ENCODE data around the gene TMEM170A. TPM values are rescaled to one million over a fixed set of nuclear protein-coding genes. Genes with fewer than 3 reads are reported as not detected.

Gene TMEM170A
- total and polyA plus RNA-seq, 10 of the 15 experiments (the other 5 are each of a cell fraction or from before 2014, with no cell fraction given) = 7.3 to 28.2 (median 20.9) TPM

DNA sequence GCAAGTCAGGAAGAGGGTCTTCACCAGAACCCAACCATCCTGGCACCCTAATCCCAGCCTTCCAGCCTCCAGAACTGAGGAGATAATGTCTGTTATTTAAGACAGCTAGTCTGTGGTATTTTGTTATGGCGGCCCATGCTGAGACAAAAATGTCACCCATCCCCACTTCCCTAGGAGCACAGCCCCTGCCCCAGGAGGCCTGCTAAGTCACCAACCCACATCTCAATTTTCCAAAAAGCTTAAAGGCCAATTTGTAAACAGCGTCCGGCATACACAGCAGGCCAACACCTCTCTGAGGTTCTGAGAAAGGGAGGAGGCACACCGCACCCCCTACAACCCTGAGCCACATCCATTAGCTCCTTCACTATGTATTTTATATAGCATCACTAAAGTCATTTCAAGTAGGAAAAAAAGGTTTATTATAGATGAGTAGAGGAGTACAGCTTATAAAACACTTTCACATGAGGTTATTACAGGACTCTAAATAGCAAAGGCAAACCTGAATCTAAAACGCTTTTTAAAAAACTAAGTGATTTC is 6.9 kb downstream of the TMEM170A start (continued):
- TF ChIP-seq, protein P1, sequence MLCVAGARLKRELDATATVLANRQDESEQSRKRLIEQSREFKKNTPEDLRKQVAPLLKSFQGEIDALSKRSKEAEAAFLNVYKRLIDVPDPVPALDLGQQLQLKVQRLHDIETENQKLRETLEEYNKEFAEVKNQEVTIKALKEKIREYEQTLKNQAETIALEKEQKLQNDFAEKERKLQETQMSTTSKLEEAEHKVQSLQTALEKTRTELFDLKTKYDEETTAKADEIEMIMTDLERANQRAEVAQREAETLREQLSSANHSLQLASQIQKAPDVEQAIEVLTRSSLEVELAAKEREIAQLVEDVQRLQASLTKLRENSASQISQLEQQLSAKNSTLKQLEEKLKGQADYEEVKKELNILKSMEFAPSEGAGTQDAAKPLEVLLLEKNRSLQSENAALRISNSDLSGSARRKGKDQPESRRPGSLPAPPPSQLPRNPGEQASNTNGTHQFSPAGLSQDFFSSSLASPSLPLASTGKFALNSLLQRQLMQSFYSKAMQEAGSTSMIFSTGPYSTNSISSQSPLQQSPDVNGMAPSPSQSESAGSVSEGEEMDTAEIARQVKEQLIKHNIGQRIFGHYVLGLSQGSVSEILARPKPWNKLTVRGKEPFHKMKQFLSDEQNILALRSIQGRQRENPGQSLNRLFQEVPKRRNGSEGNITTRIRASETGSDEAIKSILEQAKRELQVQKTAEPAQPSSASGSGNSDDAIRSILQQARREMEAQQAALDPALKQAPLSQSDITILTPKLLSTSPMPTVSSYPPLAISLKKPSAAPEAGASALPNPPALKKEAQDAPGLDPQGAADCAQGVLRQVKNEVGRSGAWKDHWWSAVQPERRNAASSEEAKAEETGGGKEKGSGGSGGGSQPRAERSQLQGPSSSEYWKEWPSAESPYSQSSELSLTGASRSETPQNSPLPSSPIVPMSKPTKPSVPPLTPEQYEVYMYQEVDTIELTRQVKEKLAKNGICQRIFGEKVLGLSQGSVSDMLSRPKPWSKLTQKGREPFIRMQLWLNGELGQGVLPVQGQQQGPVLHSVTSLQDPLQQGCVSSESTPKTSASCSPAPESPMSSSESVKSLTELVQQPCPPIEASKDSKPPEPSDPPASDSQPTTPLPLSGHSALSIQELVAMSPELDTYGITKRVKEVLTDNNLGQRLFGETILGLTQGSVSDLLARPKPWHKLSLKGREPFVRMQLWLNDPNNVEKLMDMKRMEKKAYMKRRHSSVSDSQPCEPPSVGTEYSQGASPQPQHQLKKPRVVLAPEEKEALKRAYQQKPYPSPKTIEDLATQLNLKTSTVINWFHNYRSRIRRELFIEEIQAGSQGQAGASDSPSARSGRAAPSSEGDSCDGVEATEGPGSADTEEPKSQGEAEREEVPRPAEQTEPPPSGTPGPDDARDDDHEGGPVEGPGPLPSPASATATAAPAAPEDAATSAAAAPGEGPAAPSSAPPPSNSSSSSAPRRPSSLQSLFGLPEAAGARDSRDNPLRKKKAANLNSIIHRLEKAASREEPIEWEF (IDR thresholded peaks at IDR 0.05; ENCODE audit: insufficient replicate concordance, low read depth, low read length) = no peak
- TF ChIP-seq POLR2AphosphoS5 (IDR thresholded peaks at IDR 0.05; ENCODE audit: low read length) (no peak), SMARCA5 (IDR thresholded peaks at IDR 0.05) (no peak), SMAD1 (IDR thresholded peaks at IDR 0.05; ENCODE audit: low read depth, partially characterized antibody) (no peak)

DNA sequence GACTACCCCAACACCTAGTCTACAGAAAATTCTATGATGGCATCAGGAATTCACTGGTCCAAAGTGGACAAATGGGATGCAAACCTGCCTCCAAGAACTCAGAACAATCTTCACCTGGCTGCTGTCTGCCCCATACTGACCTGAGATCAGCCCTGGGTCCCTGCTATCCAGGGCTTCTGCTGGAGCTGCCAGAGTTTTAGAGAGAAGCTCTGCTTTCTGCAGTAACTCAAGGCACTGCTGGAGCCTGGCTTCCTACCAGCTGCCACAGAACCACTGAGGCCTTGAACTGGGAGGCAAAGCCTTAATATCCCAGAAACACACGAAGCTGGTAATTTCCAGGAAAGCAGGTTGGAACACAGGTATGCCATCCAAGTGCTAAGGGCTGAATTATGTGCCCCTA is 7.5 kb downstream of the TMEM170A start:
- SMC1A ChIA-PET (ENCODE audit: uncharacterized antibody, unreplicated experiment) = interaction anchor here (1.2 kb wide), 1 partner anchor 14 kb away, joined by 5 read pairs; no protein-coding TSS in a partner anchor
- H3K4me2 ChIP-seq (ENCODE audit: control insufficient read depth, insufficient read depth) = no peak overlapping the region
- ATAC-seq = no peak
- no peaks in the 10 kb centered on the region for H4K20me1 ChIP-seq (ENCODE audit: control insufficient read depth, insufficient read depth)
- peaks cover under 1% of the 10 kb centered on the region for H3K4me1 ChIP-seq (ENCODE audit: control insufficient read depth, insufficient read depth, low read length)
- WGBS (ENCODE audit: insufficient coverage, insufficient replicate concordance, low lambda C conversion rate, missing lambda C conversion rate) = 100% methylated on average over 1 of the region's 1 CpG
- TF ChIP-seq TCF3 (IDR thresholded peaks at IDR 0.05; ENCODE audit: borderline replicate concordance, insufficient read depth, low read depth, low read length) (no peak), NR2F1 (conservative IDR thresholded peaks at IDR 0.05) (no peak), POU2F2 (IDR thresholded peaks at IDR 0.05; ENCODE audit: borderline replicate concordance, low read depth, low read length) (no peak), RFX5 (IDR thresholded peaks at IDR 0.05; ENCODE audit: low read depth, low read length) (no peak), PAX8 (IDR thresholded peaks at IDR 0.05) (no peak), CREB1 (IDR thresholded peaks at IDR 0.05; ENCODE audit: low read depth) (no peak), RAD51 (IDR thresholded peaks at IDR 0.05) (no peak), CBFB (IDR thresholded peaks at IDR 0.05; ENCODE audit: low read depth) (no peak)
- TF ChIP-seq, protein P2, sequence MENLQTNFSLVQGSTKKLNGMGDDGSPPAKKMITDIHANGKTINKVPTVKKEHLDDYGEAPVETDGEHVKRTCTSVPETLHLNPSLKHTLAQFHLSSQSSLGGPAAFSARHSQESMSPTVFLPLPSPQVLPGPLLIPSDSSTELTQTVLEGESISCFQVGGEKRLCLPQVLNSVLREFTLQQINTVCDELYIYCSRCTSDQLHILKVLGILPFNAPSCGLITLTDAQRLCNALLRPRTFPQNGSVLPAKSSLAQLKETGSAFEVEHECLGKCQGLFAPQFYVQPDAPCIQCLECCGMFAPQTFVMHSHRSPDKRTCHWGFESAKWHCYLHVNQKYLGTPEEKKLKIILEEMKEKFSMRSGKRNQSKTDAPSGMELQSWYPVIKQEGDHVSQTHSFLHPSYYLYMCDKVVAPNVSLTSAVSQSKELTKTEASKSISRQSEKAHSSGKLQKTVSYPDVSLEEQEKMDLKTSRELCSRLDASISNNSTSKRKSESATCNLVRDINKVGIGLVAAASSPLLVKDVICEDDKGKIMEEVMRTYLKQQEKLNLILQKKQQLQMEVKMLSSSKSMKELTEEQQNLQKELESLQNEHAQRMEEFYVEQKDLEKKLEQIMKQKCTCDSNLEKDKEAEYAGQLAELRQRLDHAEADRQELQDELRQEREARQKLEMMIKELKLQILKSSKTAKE (IDR thresholded peaks at IDR 0.05; ENCODE audit: low read depth, poor library complexity, severe bottlenecking) = no peak
- TF ChIP-seq, protein P3, sequence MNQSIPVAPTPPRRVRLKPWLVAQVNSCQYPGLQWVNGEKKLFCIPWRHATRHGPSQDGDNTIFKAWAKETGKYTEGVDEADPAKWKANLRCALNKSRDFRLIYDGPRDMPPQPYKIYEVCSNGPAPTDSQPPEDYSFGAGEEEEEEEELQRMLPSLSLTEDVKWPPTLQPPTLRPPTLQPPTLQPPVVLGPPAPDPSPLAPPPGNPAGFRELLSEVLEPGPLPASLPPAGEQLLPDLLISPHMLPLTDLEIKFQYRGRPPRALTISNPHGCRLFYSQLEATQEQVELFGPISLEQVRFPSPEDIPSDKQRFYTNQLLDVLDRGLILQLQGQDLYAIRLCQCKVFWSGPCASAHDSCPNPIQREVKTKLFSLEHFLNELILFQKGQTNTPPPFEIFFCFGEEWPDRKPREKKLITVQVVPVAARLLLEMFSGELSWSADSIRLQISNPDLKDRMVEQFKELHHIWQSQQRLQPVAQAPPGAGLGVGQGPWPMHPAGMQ (IDR thresholded peaks at IDR 0.05; ENCODE audit: borderline replicate concordance) = no peak
- H3K36me3 ChIP-seq (ENCODE audit: control insufficient read depth in 2 of 2, insufficient read depth in 2 of 2, low read length in 1 of 2) = peaks cover 0 to 2% of the 10 kb centered on the region in 2 experiments; a peak in 2 of 4 replicates
- H3K27ac ChIP-seq (ENCODE audit: control insufficient read depth, insufficient read depth) = no peak overlapping the region
- peaks cover 54% of the 10 kb centered on the region for H3K79me2 ChIP-seq (ENCODE audit: control insufficient read depth, insufficient read depth, low read length)
- no TSS peak for BruUV-seq (replicated peaks)
- in situ Hi-C loops (cut with MboI) = loop anchor here (5.0 to 25.0 kb wide), 2 partner anchors 50 to 1730 kb away; partner anchors contain the start of genes MON1B and SYCE1L
- no peaks in the 10 kb centered on the region for H3K27me3 ChIP-seq (replicated peaks in 1 of 2; ENCODE audit: control insufficient read depth in 2 of 2, insufficient read depth in 2 of 2, low read length in 1 of 2)
- H3K9ac ChIP-seq (ENCODE audit: control insufficient read depth, insufficient read depth, low read length) = no peak overlapping the region
- no peak overlapping the region for H3K4me3 ChIP-seq
- RAD21 ChIA-PET (ENCODE audit: unreplicated experiment) = no interaction called here
- CTCF ChIA-PET = interaction anchor here (2.3 to 2.4 kb wide), 2 partner anchors 13 to 258 kb away, joined by 6 to 7 read pairs; no protein-coding TSS in a partner anchor
- FAIRE-seq = no peak
- H2AFZ ChIP-seq (ENCODE audit: control insufficient read depth, low read depth, low read length) = no peak overlapping the region
- no peak for DNase-seq (ENCODE audit: low read depth, low spot score)
- H3K9me3 ChIP-seq (replicated peaks; ENCODE audit: control insufficient read depth, insufficient read depth, low read length) = no peaks in the 10 kb centered on the region
- POLR2A ChIA-PET = interaction anchor here (0.6 kb wide), 1 partner anchor 39 kb away, joined by 4 read pairs; no protein-coding TSS in a partner anchor
- intact Hi-C loops (cut with micrococcal nuclease; ENCODE audit: unreplicated experiment) = no loop called here
